Measurements from ENCODE around the gene SOX6. TPM values are rescaled to one million over a fixed set of nuclear protein-coding genes. Genes with fewer than 3 reads are reported as not detected.

SOX6 gene
- total and polyA plus RNA-seq, 2 donors (not counting 3 experiments of a cell fraction or from before 2014, with no cell fraction given): 0.14 to 3.7 TPM

DNA sequence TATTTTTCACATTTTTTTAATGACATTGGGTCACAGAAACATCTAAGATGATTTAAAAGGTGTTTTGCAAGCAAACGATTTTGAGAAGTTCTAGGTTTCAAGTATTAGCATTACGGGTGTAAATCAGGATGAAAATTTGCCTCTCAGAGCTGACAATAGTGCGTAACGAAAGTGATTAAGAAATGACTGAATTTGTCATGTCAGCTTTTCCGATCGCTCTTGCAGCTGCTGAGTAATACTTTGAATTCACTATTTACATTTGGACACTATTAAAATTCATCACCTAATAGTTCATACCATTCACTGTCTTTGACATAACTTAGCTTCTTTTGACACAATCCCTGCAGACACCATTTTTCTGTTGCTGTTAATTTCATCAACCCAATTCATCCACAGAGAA, 205.2 kb downstream of the SOX6 start:
- BruUV-seq (replicated peaks): no TSS peak
- H3K4me2 ChIP-seq (ENCODE audit: insufficient read depth, low read length): no peak overlapping the region
- dilution Hi-C loops (cut with MboI; ENCODE audit: extremely low pct_ligation_motif_present, low sequenced_read_pairs) (no loop called here), intact Hi-C loops (cut with micrococcal nuclease) (no loop called here)
- no peaks in the 10 kb centered on the region for H3K4me1 ChIP-seq (ENCODE audit: control insufficient read depth, extremely low read depth, insufficient read depth, low read length)
- no peaks in the 10 kb centered on the region for H4K20me1 ChIP-seq (replicated peaks; ENCODE audit: control insufficient read depth, extremely low read depth, insufficient read depth, low read length)
- POLR2A ChIA-PET: no interaction called here
- CTCF ChIA-PET: no interaction called here
- no peak overlapping the region for H3K27ac ChIP-seq (ENCODE audit: insufficient read depth, low read depth, low read length)
- no peak overlapping the region for H2AFZ ChIP-seq (ENCODE audit: low read depth, low read length)
- H3K27me3 ChIP-seq (ENCODE audit: control insufficient read depth in 2 of 2, insufficient read depth in 2 of 2, low read length in 2 of 2): no peaks in the 10 kb centered on the region
- no peak overlapping the region for H3K9ac ChIP-seq (replicated peaks; ENCODE audit: extremely low read depth, insufficient read depth, low read length)
- no peaks in the 10 kb centered on the region for H3K9me1 ChIP-seq (replicated peaks; ENCODE audit: control insufficient read depth, extremely low read depth, insufficient read depth, low read length)
- FAIRE-seq (no peak), DNase-seq (ENCODE audit: low read depth, low spot score) (no peak)
- no peaks in the 10 kb centered on the region for H3K79me2 ChIP-seq (ENCODE audit: control insufficient read depth, insufficient read depth, low read length)
- no peaks in the 10 kb centered on the region for H3K36me3 ChIP-seq (ENCODE audit: control insufficient read depth in 2 of 2, extremely low read depth in 1 of 2, insufficient read depth in 2 of 2, low read length in 2 of 2)
- H3K4me3 ChIP-seq (replicated peaks in 1 of 3; ENCODE audit: insufficient read depth in 1 of 3, low read depth in 1 of 3, low read length in 3 of 3): no peak overlapping the region
- H3K9me3 ChIP-seq (replicated peaks; ENCODE audit: control insufficient read depth, insufficient read depth, low read length): no peaks in the 10 kb centered on the region
- no peak for TF ChIP-seq JUN (IDR thresholded peaks at IDR 0.05; ENCODE audit: borderline replicate concordance, insufficient read depth, insufficient read length, low read depth)

DNA sequence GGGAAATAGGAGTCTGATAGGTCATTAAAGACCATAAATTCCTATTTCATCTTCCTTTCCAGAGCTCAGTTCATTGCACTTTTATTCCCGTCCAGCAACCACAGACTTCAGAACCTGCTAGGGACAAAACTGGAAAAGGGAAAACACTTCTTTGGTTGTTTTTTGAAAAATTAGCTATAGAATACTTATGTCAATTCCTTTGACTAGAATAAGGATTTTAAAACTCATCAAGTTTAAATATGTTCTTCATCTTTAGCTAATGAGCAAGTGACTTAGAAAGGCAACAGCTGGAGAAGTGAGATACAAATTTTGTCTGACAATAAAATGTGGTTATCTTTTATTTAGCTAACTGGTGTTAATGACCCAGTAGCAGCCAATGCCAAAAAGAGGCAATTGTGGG, 206.9 kb downstream of the SOX6 start:
- no peaks in the 10 kb centered on the region for H4K20me1 ChIP-seq (replicated peaks; ENCODE audit: control insufficient read depth, extremely low read depth, insufficient read depth, low read length)
- no peak for DNase-seq (ENCODE audit: low read depth, low spot score)
- POLR2A ChIA-PET: no interaction called here
- no peak for FAIRE-seq
- no TSS peak for BruUV-seq (replicated peaks)
- TF ChIP-seq, protein P1, sequence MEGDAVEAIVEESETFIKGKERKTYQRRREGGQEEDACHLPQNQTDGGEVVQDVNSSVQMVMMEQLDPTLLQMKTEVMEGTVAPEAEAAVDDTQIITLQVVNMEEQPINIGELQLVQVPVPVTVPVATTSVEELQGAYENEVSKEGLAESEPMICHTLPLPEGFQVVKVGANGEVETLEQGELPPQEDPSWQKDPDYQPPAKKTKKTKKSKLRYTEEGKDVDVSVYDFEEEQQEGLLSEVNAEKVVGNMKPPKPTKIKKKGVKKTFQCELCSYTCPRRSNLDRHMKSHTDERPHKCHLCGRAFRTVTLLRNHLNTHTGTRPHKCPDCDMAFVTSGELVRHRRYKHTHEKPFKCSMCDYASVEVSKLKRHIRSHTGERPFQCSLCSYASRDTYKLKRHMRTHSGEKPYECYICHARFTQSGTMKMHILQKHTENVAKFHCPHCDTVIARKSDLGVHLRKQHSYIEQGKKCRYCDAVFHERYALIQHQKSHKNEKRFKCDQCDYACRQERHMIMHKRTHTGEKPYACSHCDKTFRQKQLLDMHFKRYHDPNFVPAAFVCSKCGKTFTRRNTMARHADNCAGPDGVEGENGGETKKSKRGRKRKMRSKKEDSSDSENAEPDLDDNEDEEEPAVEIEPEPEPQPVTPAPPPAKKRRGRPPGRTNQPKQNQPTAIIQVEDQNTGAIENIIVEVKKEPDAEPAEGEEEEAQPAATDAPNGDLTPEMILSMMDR (IDR thresholded peaks at IDR 0.05; ENCODE audit: extremely low read depth in 1 of 2, insufficient read depth in 1 of 2, low read depth in 1 of 2, low read length in 2 of 2): no peak
- no peak for TF ChIP-seq EZH2 (IDR thresholded peaks at IDR 0.05; ENCODE audit: borderline replicate concordance, low read depth, low read length, severe bottlenecking)
- TF ChIP-seq GATA2 (IDR thresholded peaks at IDR 0.05; ENCODE audit: insufficient read depth, insufficient read length, low read depth, low read length): no peak
- no peak for TF ChIP-seq FOS (IDR thresholded peaks at IDR 0.05; ENCODE audit: borderline replicate concordance, insufficient read depth, low read length)
- no peak for TF ChIP-seq POLR2AphosphoS5 (IDR thresholded peaks at IDR 0.05; ENCODE audit: insufficient read depth, low read depth, low read length)
- TF ChIP-seq, protein P2, sequence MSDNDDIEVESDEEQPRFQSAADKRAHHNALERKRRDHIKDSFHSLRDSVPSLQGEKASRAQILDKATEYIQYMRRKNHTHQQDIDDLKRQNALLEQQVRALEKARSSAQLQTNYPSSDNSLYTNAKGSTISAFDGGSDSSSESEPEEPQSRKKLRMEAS (IDR thresholded peaks at IDR 0.05; ENCODE audit: insufficient read depth, insufficient read length): no peak
- no peak for TF ChIP-seq JUN (IDR thresholded peaks at IDR 0.05; ENCODE audit: borderline replicate concordance, insufficient read depth, insufficient read length, low read depth)
- TF ChIP-seq POLR2A (IDR thresholded peaks at IDR 0.05; ENCODE audit: low read depth, low read length): no peak
- no peak for TF ChIP-seq MYC (IDR thresholded peaks at IDR 0.05; ENCODE audit: low read depth, low read length)
- CTCF ChIA-PET: no interaction called here
- no peaks in the 10 kb centered on the region for H3K79me2 ChIP-seq (ENCODE audit: control insufficient read depth, insufficient read depth, low read length)
- H3K27ac ChIP-seq (ENCODE audit: insufficient read depth, low read depth, low read length): no peak overlapping the region
- H3K27me3 ChIP-seq (ENCODE audit: control insufficient read depth in 2 of 2, insufficient read depth in 2 of 2, low read length in 2 of 2): no peaks in the 10 kb centered on the region
- H3K9me3 ChIP-seq (replicated peaks; ENCODE audit: control insufficient read depth, insufficient read depth, low read length): no peaks in the 10 kb centered on the region
- H3K4me3 ChIP-seq (replicated peaks in 1 of 3; ENCODE audit: insufficient read depth in 1 of 3, low read depth in 1 of 3, low read length in 3 of 3): no peak overlapping the region
- no peaks in the 10 kb centered on the region for H3K9me1 ChIP-seq (replicated peaks; ENCODE audit: control insufficient read depth, extremely low read depth, insufficient read depth, low read length)
- intact Hi-C loops (cut with micrococcal nuclease) (no loop called here), dilution Hi-C loops (cut with MboI; ENCODE audit: extremely low pct_ligation_motif_present, low sequenced_read_pairs) (no loop called here)
- H2AFZ ChIP-seq (ENCODE audit: low read depth, low read length): no peak overlapping the region
- no peaks in the 10 kb centered on the region for H3K4me1 ChIP-seq (ENCODE audit: control insufficient read depth, extremely low read depth, insufficient read depth, low read length)
- no peak overlapping the region for H3K9ac ChIP-seq (replicated peaks; ENCODE audit: extremely low read depth, insufficient read depth, low read length)
- no peaks in the 10 kb centered on the region for H3K36me3 ChIP-seq (ENCODE audit: control insufficient read depth in 2 of 2, extremely low read depth in 1 of 2, insufficient read depth in 2 of 2, low read length in 2 of 2)
- H3K4me2 ChIP-seq (ENCODE audit: insufficient read depth, low read length): no peak overlapping the region
